ENCODE results near the gene ZNF580. TPM values are rescaled to one million over a fixed set of nuclear protein-coding genes. Genes with fewer than 3 reads are reported as not detected.

The ZNF580 gene
- total RNA-seq, 1 donor from 2014 or later, result 10.4 TPM

GRCh38 chr19:55614711-55615542, 25.9 kb upstream of the ZNF580 start:
- Histone ChIP-seq H3K4me3 (ENCODE audit: low read depth, low read length) (no peak overlapping the region), H3K27me3 (ENCODE audit: control insufficient read depth, insufficient read depth, low read length) (no peaks in the 10 kb centered on the region), H3K36me3 (ENCODE audit: control insufficient read depth, insufficient read depth, low read length) (peaks cover 3% of the 10 kb centered on the region)
- TF ChIP-seq, protein P1, sequence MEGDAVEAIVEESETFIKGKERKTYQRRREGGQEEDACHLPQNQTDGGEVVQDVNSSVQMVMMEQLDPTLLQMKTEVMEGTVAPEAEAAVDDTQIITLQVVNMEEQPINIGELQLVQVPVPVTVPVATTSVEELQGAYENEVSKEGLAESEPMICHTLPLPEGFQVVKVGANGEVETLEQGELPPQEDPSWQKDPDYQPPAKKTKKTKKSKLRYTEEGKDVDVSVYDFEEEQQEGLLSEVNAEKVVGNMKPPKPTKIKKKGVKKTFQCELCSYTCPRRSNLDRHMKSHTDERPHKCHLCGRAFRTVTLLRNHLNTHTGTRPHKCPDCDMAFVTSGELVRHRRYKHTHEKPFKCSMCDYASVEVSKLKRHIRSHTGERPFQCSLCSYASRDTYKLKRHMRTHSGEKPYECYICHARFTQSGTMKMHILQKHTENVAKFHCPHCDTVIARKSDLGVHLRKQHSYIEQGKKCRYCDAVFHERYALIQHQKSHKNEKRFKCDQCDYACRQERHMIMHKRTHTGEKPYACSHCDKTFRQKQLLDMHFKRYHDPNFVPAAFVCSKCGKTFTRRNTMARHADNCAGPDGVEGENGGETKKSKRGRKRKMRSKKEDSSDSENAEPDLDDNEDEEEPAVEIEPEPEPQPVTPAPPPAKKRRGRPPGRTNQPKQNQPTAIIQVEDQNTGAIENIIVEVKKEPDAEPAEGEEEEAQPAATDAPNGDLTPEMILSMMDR (IDR thresholded peaks at IDR 0.05; ENCODE audit: insufficient read depth, low read length, poor library complexity, severe bottlenecking), result no peak
- DNase-seq (ENCODE audit: low read depth), result no peak

DNA sequence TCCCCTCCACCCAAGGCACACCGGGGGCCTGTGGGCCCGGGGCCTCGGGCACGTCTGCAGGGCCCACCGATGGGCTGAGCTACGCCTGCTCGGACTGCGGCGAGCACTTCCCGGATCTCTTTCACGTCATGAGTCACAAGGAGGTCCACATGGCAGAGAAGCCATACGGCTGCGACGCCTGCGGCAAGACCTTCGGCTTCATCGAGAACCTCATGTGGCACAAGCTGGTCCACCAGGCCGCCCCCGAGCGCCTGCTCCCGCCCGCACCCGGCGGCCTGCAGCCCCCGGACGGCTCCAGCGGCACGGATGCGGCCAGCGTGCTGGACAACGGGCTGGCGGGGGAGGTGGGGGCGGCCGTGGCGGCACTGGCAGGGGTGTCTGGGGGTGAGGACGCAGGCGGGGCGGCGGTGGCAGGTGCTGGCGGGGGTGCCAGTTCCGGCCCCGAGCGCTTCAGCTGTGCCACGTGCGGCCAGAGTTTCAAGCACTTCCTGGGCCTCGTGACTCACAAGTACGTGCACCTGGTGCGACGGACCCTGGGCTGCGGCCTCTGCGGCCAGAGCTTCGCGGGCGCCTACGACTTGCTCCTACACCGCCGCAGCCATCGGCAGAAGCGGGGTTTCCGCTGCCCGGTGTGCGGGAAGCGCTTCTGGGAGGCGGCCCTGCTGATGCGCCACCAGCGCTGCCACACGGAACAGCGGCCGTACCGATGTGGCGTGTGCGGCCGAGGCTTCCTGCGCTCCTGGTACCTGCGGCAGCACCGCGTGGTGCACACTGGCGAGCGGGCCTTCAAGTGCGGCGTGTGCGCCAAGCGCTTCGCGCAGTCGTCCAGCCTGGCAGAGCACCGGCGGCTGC, 25.0 kb upstream of the ZNF580 start:
- Histone ChIP-seq H3K27me3 (ENCODE audit: control insufficient read depth, insufficient read depth, low read length) (no peaks in the 10 kb centered on the region), H3K36me3 (ENCODE audit: control insufficient read depth, insufficient read depth, low read length) (peaks cover 3% of the 10 kb centered on the region), H3K4me3 (ENCODE audit: low read depth, low read length) (no peak overlapping the region)
- no peak for DNase-seq (ENCODE audit: low read depth)
- TF ChIP-seq, protein P1 (IDR thresholded peaks at IDR 0.05; ENCODE audit: insufficient read depth, low read length, poor library complexity, severe bottlenecking), result no peak

DNA sequence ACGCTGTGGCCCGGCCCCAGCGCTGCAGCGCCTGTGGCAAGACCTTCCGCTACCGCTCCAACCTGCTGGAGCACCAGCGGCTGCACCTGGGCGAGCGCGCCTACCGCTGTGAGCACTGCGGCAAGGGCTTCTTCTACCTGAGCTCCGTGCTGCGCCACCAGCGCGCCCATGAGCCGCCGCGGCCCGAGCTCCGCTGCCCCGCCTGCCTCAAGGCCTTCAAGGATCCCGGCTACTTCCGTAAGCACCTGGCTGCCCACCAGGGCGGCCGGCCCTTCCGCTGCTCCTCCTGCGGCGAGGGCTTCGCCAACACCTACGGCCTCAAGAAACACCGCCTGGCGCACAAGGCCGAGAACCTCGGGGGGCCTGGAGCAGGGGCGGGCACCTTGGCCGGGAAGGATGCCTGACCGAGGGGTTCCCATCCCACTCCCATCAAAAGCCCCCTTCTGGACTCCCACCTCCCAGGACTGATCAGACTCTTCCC, 24.4 kb upstream of the ZNF580 start:
- TF ChIP-seq, protein P1 (IDR thresholded peaks at IDR 0.05; ENCODE audit: insufficient read depth, low read length, poor library complexity, severe bottlenecking), result no peak
- DNase-seq (ENCODE audit: low read depth), result no peak
- peaks cover 3% of the 10 kb centered on the region for H3K36me3 ChIP-seq (ENCODE audit: control insufficient read depth, insufficient read depth, low read length)
- H3K4me3 ChIP-seq (ENCODE audit: low read depth, low read length), result no peak overlapping the region
- H3K27me3 ChIP-seq (ENCODE audit: control insufficient read depth, insufficient read depth, low read length), result no peaks in the 10 kb centered on the region

DNA sequence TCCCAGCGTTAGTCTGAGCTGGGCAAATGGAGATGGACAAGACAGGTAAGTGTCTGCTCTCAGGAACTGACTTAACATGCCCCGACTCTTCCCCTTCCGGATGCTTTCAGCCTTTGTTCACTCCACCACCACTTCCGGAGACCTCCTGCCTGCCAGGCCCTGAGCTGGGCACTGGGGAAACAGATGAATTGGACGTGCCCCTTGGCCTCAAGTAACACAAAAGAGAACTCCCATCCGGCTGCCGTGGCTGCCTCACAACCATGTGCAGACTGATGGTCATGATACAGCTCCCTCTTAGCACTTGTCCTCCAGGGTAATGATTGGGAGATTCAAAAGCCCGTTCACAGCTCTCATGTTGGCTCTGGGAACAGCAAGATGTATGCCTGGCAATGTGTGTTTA, 23.4 kb upstream of the ZNF580 start:
- Histone ChIP-seq H3K36me3 (ENCODE audit: control insufficient read depth, insufficient read depth, low read length) (peaks cover 3% of the 10 kb centered on the region), H3K27me3 (ENCODE audit: control insufficient read depth, insufficient read depth, low read length) (no peaks in the 10 kb centered on the region), H3K4me3 (ENCODE audit: low read depth, low read length) (no peak overlapping the region)
- DNase-seq (ENCODE audit: low read depth), result no peak
- TF ChIP-seq, protein P1 (IDR thresholded peaks at IDR 0.05; ENCODE audit: insufficient read depth, low read length, poor library complexity, severe bottlenecking), result no peak

DNA sequence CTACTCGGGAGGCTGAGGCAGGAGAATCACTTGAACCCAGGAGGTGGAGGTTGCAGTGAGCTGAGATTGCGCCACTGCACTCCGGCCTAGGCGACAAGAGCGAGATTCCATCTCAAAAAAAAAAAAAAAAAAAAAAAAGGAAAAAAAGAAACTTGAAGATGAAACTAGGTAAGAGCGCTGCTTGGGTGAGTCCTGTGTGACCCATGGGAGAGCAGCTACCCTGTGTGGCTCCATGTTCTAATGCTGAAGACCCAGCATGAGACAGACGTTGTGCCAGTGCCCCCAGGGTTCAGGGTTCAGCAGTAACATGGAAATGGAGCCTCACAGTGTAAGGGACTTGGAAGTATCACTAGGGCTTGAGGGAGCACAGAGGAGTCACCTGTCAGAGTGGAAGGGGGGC, 22.4 kb upstream of the ZNF580 start:
- Histone ChIP-seq H3K27me3 (ENCODE audit: control insufficient read depth, insufficient read depth, low read length) (no peaks in the 10 kb centered on the region), H3K4me3 (ENCODE audit: low read depth, low read length) (no peak overlapping the region), H3K36me3 (ENCODE audit: control insufficient read depth, insufficient read depth, low read length) (peaks cover 3% of the 10 kb centered on the region)
- no peak for DNase-seq (ENCODE audit: low read depth)
- TF ChIP-seq, protein P1 (IDR thresholded peaks at IDR 0.05; ENCODE audit: insufficient read depth, low read length, poor library complexity, severe bottlenecking), result no peak
